C4-2B (cell line): ENCODE data around the gene PROCR.

Experiments
- ZFX ChIP-seq: fragments of 450-650 bp; IDR thresholded peaks from 2 replicates; pipeline ENCODE4 v1.6.1; 2017
- TF ChIP-seq, protein P1 (sequence below): fragments of 450-650 bp; conservative IDR thresholded peaks from 2 replicates; pipeline ENCODE4 v1.5.1; 2017; ENCODE audit warnings: mild to moderate bottlenecking

DNA sequence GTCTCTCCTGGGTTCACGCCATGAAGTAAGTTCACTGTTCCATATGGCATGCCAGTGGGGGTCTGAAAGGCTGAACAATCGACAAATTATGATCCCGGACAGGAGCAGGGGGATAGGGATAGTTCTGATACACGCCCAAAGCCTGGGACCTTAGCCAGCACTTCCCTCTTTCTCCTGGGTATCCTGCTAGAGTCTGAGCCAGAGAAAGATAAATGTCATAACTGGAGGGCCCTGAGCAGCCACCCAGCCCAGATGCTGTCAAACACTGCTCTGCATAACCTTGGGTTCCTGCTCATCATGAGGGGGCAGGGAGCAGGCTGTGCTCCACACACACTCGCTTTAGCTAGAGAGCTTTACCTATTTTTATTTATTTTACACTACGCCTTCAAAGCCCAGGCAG lies 37.0 kb upstream of the PROCR start:
- TF ChIP-seq, protein P1, sequence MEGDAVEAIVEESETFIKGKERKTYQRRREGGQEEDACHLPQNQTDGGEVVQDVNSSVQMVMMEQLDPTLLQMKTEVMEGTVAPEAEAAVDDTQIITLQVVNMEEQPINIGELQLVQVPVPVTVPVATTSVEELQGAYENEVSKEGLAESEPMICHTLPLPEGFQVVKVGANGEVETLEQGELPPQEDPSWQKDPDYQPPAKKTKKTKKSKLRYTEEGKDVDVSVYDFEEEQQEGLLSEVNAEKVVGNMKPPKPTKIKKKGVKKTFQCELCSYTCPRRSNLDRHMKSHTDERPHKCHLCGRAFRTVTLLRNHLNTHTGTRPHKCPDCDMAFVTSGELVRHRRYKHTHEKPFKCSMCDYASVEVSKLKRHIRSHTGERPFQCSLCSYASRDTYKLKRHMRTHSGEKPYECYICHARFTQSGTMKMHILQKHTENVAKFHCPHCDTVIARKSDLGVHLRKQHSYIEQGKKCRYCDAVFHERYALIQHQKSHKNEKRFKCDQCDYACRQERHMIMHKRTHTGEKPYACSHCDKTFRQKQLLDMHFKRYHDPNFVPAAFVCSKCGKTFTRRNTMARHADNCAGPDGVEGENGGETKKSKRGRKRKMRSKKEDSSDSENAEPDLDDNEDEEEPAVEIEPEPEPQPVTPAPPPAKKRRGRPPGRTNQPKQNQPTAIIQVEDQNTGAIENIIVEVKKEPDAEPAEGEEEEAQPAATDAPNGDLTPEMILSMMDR = no peak
- TF ChIP-seq ZFX = no peak
